Liver (tissue), 9 donors: Measurements from ENCODE around the gene DPPA2. TPM values are rescaled to one million over a fixed set of nuclear protein-coding genes. Genes with fewer than 3 reads are reported as not detected.
A peak's percentile ranks its signal among the peaks of the same experiment; 100 is the strongest.

Experiments used
- DNase-seq: peaks from one replicate; pipeline ENCODE4 v3.0.0-alpha.2; 2017; ENCODE audit warnings: low spot score
- H3K27ac ChIP-seq, 2 donors: one replicate each; pipeline ENCODE4 v1.7.0; 2013; ENCODE audit warnings: inconsistent platforms in 2 of 2, low read length in 2 of 2, control low read depth in 1 of 2, low read depth in 1 of 2, mild to moderate bottlenecking in 1 of 2
- H3K27me3 ChIP-seq, 4 donors: one replicate each; pipeline versions ENCODE4 v1.6.1 to v1.7.0; 2013; ENCODE audit warnings: low read length in 3 of 4, inconsistent platforms in 1 of 4, mild to moderate bottlenecking in 1 of 4, moderate library complexity in 1 of 4; ENCODE audit not compliant: control insufficient read depth in 4 of 4, insufficient read depth in 4 of 4
- H3K36me3 ChIP-seq, 4 donors: one replicate each; pipeline versions ENCODE4 v1.6.1 to v1.7.0; 2013; ENCODE audit warnings: low read length in 3 of 4, mild to moderate bottlenecking in 3 of 4, low read depth in 1 of 4, moderate library complexity in 1 of 4; ENCODE audit not compliant: control insufficient read depth in 4 of 4, insufficient read depth in 3 of 4
- H3K4me1 ChIP-seq, 4 donors: one replicate each; pipeline versions ENCODE4 v1.6.1 to v1.7.0; 2013; ENCODE audit warnings: low read length in 3 of 4, mild to moderate bottlenecking in 3 of 4, moderate library complexity in 1 of 4; ENCODE audit not compliant: control insufficient read depth in 4 of 4, insufficient read depth in 4 of 4
- H3K4me3 ChIP-seq, 3 donors: one replicate each; pipeline versions ENCODE4 v1.6.1 to v1.7.0; 2013; ENCODE audit warnings: low read length in 3 of 3, control low read depth in 1 of 3, low read depth in 1 of 3, mild to moderate bottlenecking in 1 of 3
- H3K9ac ChIP-seq, 2 donors: one replicate each; pipeline ENCODE4 v1.7.0; 2013; ENCODE audit warnings: low read length in 2 of 2, mild to moderate bottlenecking in 2 of 2, moderate library complexity in 2 of 2, control low read depth in 1 of 2, low read depth in 1 of 2
- H3K9me3 ChIP-seq, 4 donors: one replicate each; pipeline versions ENCODE4 v1.6.1 to v1.7.0; 2013; ENCODE audit warnings: low read length in 3 of 4; ENCODE audit not compliant: control insufficient read depth in 4 of 4
- ATF3 ChIP-seq: IDR thresholded peaks from 2 replicates; pipeline ENCODE4 v1.6.1; 2016; ENCODE audit warnings: antibody characterized with exemption
- CTCF ChIP-seq: fragments of 150-350 bp; IDR thresholded peaks from 2 replicates; pipeline ENCODE4 v1.5.1; 2017; ENCODE audit warnings: improper control_type of control experiment, low read depth, low read length; ENCODE audit not compliant: missing input control
- EGR1 ChIP-seq, 2 donors: IDR thresholded peaks; 2 replicates each; pipeline ENCODE4 v1.6.1; 2016 to 2018; ENCODE audit warnings: antibody characterized with exemption in 2 of 2, low read depth in 2 of 2
- FOXA1 ChIP-seq: IDR thresholded peaks from 2 replicates; pipeline ENCODE4 v1.6.1; 2016; ENCODE audit warnings: antibody characterized with exemption
- FOXA2 ChIP-seq: IDR thresholded peaks from 2 replicates; pipeline ENCODE4 v1.6.1; 2016; ENCODE audit warnings: antibody characterized with exemption
- GABPA ChIP-seq, 2 donors: IDR thresholded peaks in 1 of 2; conservative IDR thresholded peaks in 1 of 2; 2 replicates each; pipeline ENCODE4 v1.6.1; 2016; ENCODE audit warnings: antibody characterized with exemption in 2 of 2, mild to moderate bottlenecking in 1 of 2, moderate library complexity in 1 of 2
- HNF4A ChIP-seq, 2 donors: conservative IDR thresholded peaks; 2 replicates each; pipeline ENCODE4 v1.6.1; 2016; ENCODE audit warnings: antibody characterized with exemption in 2 of 2, mild to moderate bottlenecking in 2 of 2
- HNF4G ChIP-seq: IDR thresholded peaks from 2 replicates; pipeline ENCODE4 v1.6.1; 2016; ENCODE audit warnings: antibody characterized with exemption
- MAX ChIP-seq: IDR thresholded peaks from 2 replicates; pipeline ENCODE4 v1.6.1; 2016; ENCODE audit warnings: antibody characterized with exemption
- RAD21 ChIP-seq, 2 donors: IDR thresholded peaks; 2 replicates each; pipeline ENCODE4 v1.6.1; 2016; ENCODE audit warnings: antibody characterized with exemption in 2 of 2, mild to moderate bottlenecking in 2 of 2
- RXRA ChIP-seq, 2 donors: IDR thresholded peaks; 2 replicates each; pipeline ENCODE4 v1.6.1; 2017 to 2018; ENCODE audit warnings: antibody characterized with exemption in 2 of 2, mild to moderate bottlenecking in 1 of 2
- SP1 ChIP-seq: IDR thresholded peaks from 2 replicates; pipeline ENCODE4 v1.6.1; 2018; ENCODE audit warnings: antibody characterized with exemption, mild to moderate bottlenecking
- TAF1 ChIP-seq: conservative IDR thresholded peaks from 2 replicates; pipeline ENCODE4 v1.6.1; 2016; ENCODE audit warnings: antibody characterized with exemption, mild to moderate bottlenecking
- YY1 ChIP-seq: IDR thresholded peaks from 2 replicates; pipeline ENCODE4 v1.6.1; 2016; ENCODE audit warnings: antibody characterized with exemption, mild to moderate bottlenecking
- ZBTB33 ChIP-seq: IDR thresholded peaks from 2 replicates; pipeline ENCODE4 v1.6.1; 2016; ENCODE audit warnings: antibody characterized with exemption
- whole genome bisulfite sequencing: extraction: QIAGEN DNeasy Blood & Tissue Kit; methylation state at CpG from one replicate; pipeline ENCODE4 v1.1.7; 2013; 5-methylcytosine and 5-hydroxymethylcytosine counted together
- polyA plus RNA-seq, 2 donors: library from polyadenylated mRNA; stranded (reverse) in 1 of 2; unstranded in 1 of 2; fragments of 200-250 nt in 1 of 2; fragments of >200 nt in 1 of 2; fragmentation: Nextera tagmentation in 1 of 2; extraction: Ambion mirVana in 1 of 2; gene quantifications; one replicate each; pipeline versions ENCODE4 v1.2.1 to v1.2.3, GENCODE V29; 2013 to 2015
- total RNA-seq, 2 donors: library from RNA; depleted of rRNA; stranded (reverse); fragments of >200 nt; gene quantifications; one replicate each; pipeline ENCODE4 v1.2.3, GENCODE V29; 2014
- donor health status: healthy.
- donor health status: healthy.
- donor health status: healthy.
- donor health status: healthy.
- donor health status: healthy.

The DPPA2 gene
- total and polyA plus RNA-seq, 4 donors: not detected

- TF ChIP-seq CTCF (no peak), SP1 (no peak), RAD21 (IDR thresholded peaks at IDR 0.05) (no peak), GABPA (IDR thresholded peaks at IDR 0.05 in 1 of 2, conservative IDR thresholded peaks at IDR 0.05 in 1 of 2) (no peak), FOXA1 (no peak), FOXA2 (no peak)
Observed at GRCh38 chr3:109278141-109278540, 38.2 kb downstream of the DPPA2 start (continued).

- 18% methylated on average over 9 of the region's 9 CpGs for WGBS
- DNase-seq: peak; percentile 38
- Histone ChIP-seq H3K36me3 (no peaks in the 10 kb centered on the region), H3K4me1 (peaks cover 0 to 3% (median 0%) of the 10 kb centered on the region in 4 donors), H3K27ac (no peak overlapping the region), H3K4me3 (no peak overlapping the region), H3K9me3 (no peaks in the 10 kb centered on the region), H3K27me3 (no peaks in the 10 kb centered on the region), H3K9ac (peak overlapping the region in 1 of 2 donors; percentile 7)
- TF ChIP-seq YY1: peak; percentile 30
- TF ChIP-seq FOXA2: no peak
- peak; percentile 15 for TF ChIP-seq MAX
- peak; percentile 97 to 98 for TF ChIP-seq RAD21 (IDR thresholded peaks at IDR 0.05)
- no peak for TF ChIP-seq HNF4G
- TF ChIP-seq HNF4A (conservative IDR thresholded peaks at IDR 0.05): peak; percentile 26 to 38
- no peak for TF ChIP-seq FOXA1
- peak; percentile 77 for TF ChIP-seq CTCF
Observed at GRCh38 chr3:109275702-109276293, 40.5 kb downstream of the DPPA2 start.

- Histone ChIP-seq H3K27ac (no peak overlapping the region), H3K9me3 (no peaks in the 10 kb centered on the region), H3K4me1 (peaks cover 0 to under 1% (median 0%) of the 10 kb centered on the region in 4 donors), H3K9ac (no peak overlapping the region), H3K36me3 (no peaks in the 10 kb centered on the region), H3K27me3 (no peaks in the 10 kb centered on the region), H3K4me3 (no peak overlapping the region)
- no peak for DNase-seq
- TF ChIP-seq FOXA2: no peak
- no peak for TF ChIP-seq MAX
- no peak for TF ChIP-seq ZBTB33
- TF ChIP-seq YY1: no peak
- no peak for TF ChIP-seq HNF4G
- TF ChIP-seq EGR1 (IDR thresholded peaks at IDR 0.05; ENCODE audit: low read depth in 2 of 2): no peak
- no peak for TF ChIP-seq RXRA (IDR thresholded peaks at IDR 0.05)
- TF ChIP-seq TAF1: no peak
- no peak for TF ChIP-seq RAD21 (IDR thresholded peaks at IDR 0.05)
- TF ChIP-seq ATF3: no peak
- no peak for TF ChIP-seq FOXA1
- TF ChIP-seq GABPA (IDR thresholded peaks at IDR 0.05 in 1 of 2, conservative IDR thresholded peaks at IDR 0.05 in 1 of 2): no peak
- TF ChIP-seq SP1: no peak
- WGBS: 91% methylated on average over 7 of the region's 7 CpGs
Observed at GRCh38 chr3:109270779-109271178, 45.5 kb downstream of the DPPA2 start.
